HFFc6 (cell line): ENCODE data around the gene CRYGB. TPM values are rescaled to one million over a fixed set of nuclear protein-coding genes. Genes with fewer than 3 reads are reported as not detected.
"Not testable (repeated sequence)": the region's sequence is repeated elsewhere in the genome, so short reads cannot be mapped to it uniquely, and the experiment has no call there.

Source experiments
- DNase-seq: peaks from one replicate; pipeline ENCODE4 v3.0.0-alpha.2; 2018
- H3K27ac Mint-ChIP-seq: 2 replicates; pipeline ENCODE4 v1.8.0; 2020; ENCODE audit warnings: mild to moderate bottlenecking, mixed read lengths
- H3K27me3 Mint-ChIP-seq: 2 replicates; pipeline ENCODE4 v1.8.0; 2021; ENCODE audit warnings: mild to moderate bottlenecking, moderate library complexity, mixed read lengths; ENCODE audit not compliant: insufficient read depth
- H3K36me3 Mint-ChIP-seq: 2 replicates; pipeline ENCODE4 v1.8.0; 2021; ENCODE audit warnings: low read depth, mixed read lengths
- H3K4me1 Mint-ChIP-seq: 2 replicates; pipeline ENCODE4 v1.8.0; 2020; ENCODE audit warnings: low read depth, mixed read lengths
- H3K4me3 Mint-ChIP-seq: 2 replicates; pipeline ENCODE4 v1.8.0; 2020; ENCODE audit warnings: mild to moderate bottlenecking, moderate library complexity, mixed read lengths
- H3K9me3 Mint-ChIP-seq: 2 replicates; pipeline ENCODE4 v1.8.0; 2020; ENCODE audit warnings: mild to moderate bottlenecking, mixed read lengths
- total RNA-seq, 6 experiments: library from RNA; stranded (reverse); fragmentation: NEBNext Ultra II Directional; extraction: Animal tissue kit (Norgen Biotek cat#: 25700); gene quantifications; 2 replicates in 1 of 6; 3 replicates in 5 of 6; pipeline ENCODE4 v1.2.3, GENCODE V29; 2021
- TF ChIP-seq, protein P1 (sequence below): fragments of 200-600 bp; sonication (generic); IDR thresholded peaks from 2 replicates; pipeline ENCODE4 v1.5.0; 2021; ENCODE audit warnings: antibody characterized with exemption, mild to moderate bottlenecking

Gene CRYGB
- total RNA-seq, 6 experiments from 2014 or later = not detected

GRCh38 chr2:208125251-208125650, 20.7 kb downstream of the CRYGB start:
- DNase-seq = no peak
- Mint-ChIP-seq H3K4me1 (peaks cover 7% of the 10 kb centered on the region), H3K36me3 (no peaks in the 10 kb centered on the region), H3K9me3 (no peaks in the 10 kb centered on the region), H3K4me3 (no peak overlapping the region), H3K27ac (no peak overlapping the region), H3K27me3 (peaks cover 22% of the 10 kb centered on the region)
- TF ChIP-seq, protein P1, sequence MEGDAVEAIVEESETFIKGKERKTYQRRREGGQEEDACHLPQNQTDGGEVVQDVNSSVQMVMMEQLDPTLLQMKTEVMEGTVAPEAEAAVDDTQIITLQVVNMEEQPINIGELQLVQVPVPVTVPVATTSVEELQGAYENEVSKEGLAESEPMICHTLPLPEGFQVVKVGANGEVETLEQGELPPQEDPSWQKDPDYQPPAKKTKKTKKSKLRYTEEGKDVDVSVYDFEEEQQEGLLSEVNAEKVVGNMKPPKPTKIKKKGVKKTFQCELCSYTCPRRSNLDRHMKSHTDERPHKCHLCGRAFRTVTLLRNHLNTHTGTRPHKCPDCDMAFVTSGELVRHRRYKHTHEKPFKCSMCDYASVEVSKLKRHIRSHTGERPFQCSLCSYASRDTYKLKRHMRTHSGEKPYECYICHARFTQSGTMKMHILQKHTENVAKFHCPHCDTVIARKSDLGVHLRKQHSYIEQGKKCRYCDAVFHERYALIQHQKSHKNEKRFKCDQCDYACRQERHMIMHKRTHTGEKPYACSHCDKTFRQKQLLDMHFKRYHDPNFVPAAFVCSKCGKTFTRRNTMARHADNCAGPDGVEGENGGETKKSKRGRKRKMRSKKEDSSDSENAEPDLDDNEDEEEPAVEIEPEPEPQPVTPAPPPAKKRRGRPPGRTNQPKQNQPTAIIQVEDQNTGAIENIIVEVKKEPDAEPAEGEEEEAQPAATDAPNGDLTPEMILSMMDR = no peak

GRCh38 chr2:208124013-208124715, 21.8 kb downstream of the CRYGB start, which contains the start of gene CRYGD:
TSS of gene CRYGD (minus strand) at chr2:208124524. CDS start at chr2:208124473, 51 bp downstream.
- H3K27me3 Mint-ChIP-seq = peaks cover 22% of the 10 kb centered on the region
- H3K4me3 Mint-ChIP-seq, DNase-seq, H3K4me1 Mint-ChIP-seq, H3K36me3 Mint-ChIP-seq, H3K27ac Mint-ChIP-seq, H3K9me3 Mint-ChIP-seq: not testable (repeated sequence)

DNA sequence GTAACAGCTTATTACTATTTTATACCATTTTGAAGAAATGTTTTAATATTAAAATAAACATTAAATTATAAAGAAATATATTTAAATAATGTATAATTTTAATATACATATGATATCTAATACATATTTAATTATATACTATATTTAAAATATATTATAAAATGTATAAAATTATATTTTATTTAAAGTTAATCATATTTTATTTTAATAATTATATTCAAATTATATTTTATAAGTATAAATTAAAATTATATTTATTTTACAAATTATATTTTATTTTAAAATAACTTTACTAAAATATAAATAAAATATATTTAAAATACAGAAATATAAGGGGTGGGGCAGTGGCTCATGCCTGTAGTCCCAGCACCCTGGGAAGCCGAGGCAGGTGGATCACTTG, 23.7 kb downstream of the CRYGB start:
- DNase-seq = no peak
- TF ChIP-seq, protein P1 = no peak
- H3K9me3 Mint-ChIP-seq = no peaks in the 10 kb centered on the region
- H3K27ac Mint-ChIP-seq = no peak overlapping the region
- peaks cover 22% of the 10 kb centered on the region for H3K27me3 Mint-ChIP-seq
- no peak overlapping the region for H3K4me3 Mint-ChIP-seq
- no peaks in the 10 kb centered on the region for H3K4me1 Mint-ChIP-seq
- H3K36me3 Mint-ChIP-seq = no peaks in the 10 kb centered on the region

DNA sequence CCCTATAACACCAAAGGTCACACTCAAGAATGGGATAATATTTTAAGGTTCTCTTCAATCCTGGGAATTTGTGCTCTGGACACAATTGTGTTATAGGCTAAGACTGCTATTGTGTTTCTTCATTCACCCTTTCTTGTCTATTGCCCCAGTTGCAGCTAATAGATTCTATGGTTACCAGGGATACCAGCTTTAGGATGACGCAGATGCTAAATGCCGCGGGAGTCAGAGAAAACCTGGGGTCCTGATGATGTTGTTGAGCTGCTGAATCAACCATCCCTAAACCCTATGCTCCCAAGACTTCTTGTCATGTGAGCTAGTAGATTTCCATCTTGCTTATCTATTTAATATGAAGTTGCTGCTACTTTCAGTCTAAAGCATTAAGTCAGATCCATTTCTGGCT, 27.0 kb downstream of the CRYGB start:
- TF ChIP-seq, protein P1 = no peak
- H3K36me3 Mint-ChIP-seq = no peaks in the 10 kb centered on the region
- no peak for DNase-seq
- H3K4me3 Mint-ChIP-seq = no peak overlapping the region
- no peaks in the 10 kb centered on the region for H3K9me3 Mint-ChIP-seq
- H3K27ac Mint-ChIP-seq = no peak overlapping the region
- peaks cover 13% of the 10 kb centered on the region for H3K27me3 Mint-ChIP-seq
- H3K4me1 Mint-ChIP-seq = no peaks in the 10 kb centered on the region

DNA sequence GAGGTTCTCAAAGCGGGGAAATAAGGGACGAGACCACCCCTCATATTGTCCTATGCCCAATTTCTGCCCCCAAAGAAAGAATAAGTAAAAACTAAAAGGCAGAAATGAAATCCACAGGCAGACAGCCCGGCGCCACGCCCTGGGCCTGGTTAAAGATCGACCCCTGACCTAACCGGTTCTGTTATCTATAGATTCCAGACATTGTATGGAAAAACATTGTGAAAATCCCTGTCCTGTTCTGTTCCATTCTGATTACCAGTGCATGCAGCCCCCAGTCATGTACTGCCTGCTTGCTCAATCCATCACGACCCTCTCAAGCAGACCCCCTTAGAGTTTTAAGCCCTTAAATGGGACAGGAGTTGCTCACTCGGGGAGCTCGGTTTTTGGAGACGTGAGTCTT, 28.6 kb downstream of the CRYGB start:
- not testable (repeated sequence) for H3K4me3 Mint-ChIP-seq, H3K9me3 Mint-ChIP-seq, H3K36me3 Mint-ChIP-seq, H3K4me1 Mint-ChIP-seq, H3K27ac Mint-ChIP-seq, DNase-seq
- H3K27me3 Mint-ChIP-seq = peaks cover 24% of the 10 kb centered on the region

GRCh38 chr2:208112969-208113368, 33.0 kb downstream of the CRYGB start:
- no peak overlapping the region for H3K27ac Mint-ChIP-seq
- peaks cover 33% of the 10 kb centered on the region for H3K27me3 Mint-ChIP-seq
- no peaks in the 10 kb centered on the region for H3K4me1 Mint-ChIP-seq
- TF ChIP-seq, protein P1 = no peak
- H3K4me3 Mint-ChIP-seq = no peak overlapping the region
- H3K36me3 Mint-ChIP-seq = no peaks in the 10 kb centered on the region
- no peak for DNase-seq
- no peaks in the 10 kb centered on the region for H3K9me3 Mint-ChIP-seq

DNA sequence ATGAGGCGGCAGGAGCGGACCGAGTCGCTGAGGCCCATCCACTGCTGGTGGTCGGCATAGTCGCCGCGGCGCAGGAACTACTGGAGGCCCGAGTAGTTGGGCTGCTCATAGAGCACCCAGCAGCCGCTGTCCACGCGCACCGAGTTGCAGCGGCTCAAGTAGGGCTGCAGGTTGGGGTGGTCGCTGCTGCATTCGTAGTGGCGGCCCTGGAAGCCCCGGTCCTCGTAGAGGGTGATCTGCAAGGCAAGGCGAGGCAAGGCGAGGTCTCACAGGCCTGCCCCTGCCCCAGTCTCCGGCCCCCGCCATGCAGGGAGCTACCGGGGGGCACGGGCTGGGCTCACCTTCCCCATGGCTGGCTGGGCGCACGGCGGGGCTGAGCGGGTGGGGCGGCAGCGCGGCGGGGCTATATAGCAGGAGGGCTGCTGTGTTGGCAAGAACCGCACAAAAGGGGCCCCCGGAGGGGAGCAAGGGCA, 33.6 kb downstream of the CRYGB start:
- not testable (repeated sequence) for H3K4me1 Mint-ChIP-seq, H3K9me3 Mint-ChIP-seq, DNase-seq, H3K36me3 Mint-ChIP-seq, H3K4me3 Mint-ChIP-seq, H3K27ac Mint-ChIP-seq
- H3K27me3 Mint-ChIP-seq = peaks cover 33% of the 10 kb centered on the region
